Brain microvascular endothelial cell (primary cell): ENCODE results near the gene OMG.
"Not testable (repeated sequence)": the region's sequence is repeated elsewhere in the genome, so short reads cannot be mapped to it uniquely, and the experiment has no call there.

Source experiments
- DNase-seq: peaks from one replicate; pipeline ENCODE4 v3.0.0-alpha.2; 2020
- H3K27ac ChIP-seq: fragments of 250-450 bp; sonication (Bioruptor Pico); 2 replicates; pipeline ENCODE4 v1.5.1; 2020; ENCODE audit warnings: mild to moderate bottlenecking, moderate library complexity
- H3K27me3 ChIP-seq: fragments of 250-450 bp; sonication (Bioruptor Pico); replicated peaks from 2 replicates; pipeline ENCODE4 v1.5.1; 2020; ENCODE audit warnings: mild to moderate bottlenecking
- H3K36me3 ChIP-seq: fragments of 250-450 bp; sonication (Bioruptor Pico); replicated peaks from 2 replicates; pipeline ENCODE4 v1.5.1; 2020; ENCODE audit warnings: mild to moderate bottlenecking
- H3K4me3 ChIP-seq: 2 replicates; pipeline ENCODE4 v1.5.1; 2011; ENCODE audit warnings: low read depth, mild to moderate bottlenecking, control low read depth, low read length, moderate library complexity
- CTCF ChIP-seq: IDR thresholded peaks from 2 replicates; pipeline ENCODE4 v1.5.1; 2011; ENCODE audit warnings: low read depth, mild to moderate bottlenecking, moderate library complexity, low read length, control low read depth, inconsistent platforms; ENCODE audit errors: missing control alignments
- in situ Hi-C: cut with HindIII; loops from 2 replicates; pipeline ENCODE4 v1.10.0; 2017; ENCODE audit warnings: low sequenced_read_pairs, low pct_ligation_motif_present

Gene OMG

GRCh38 chr17:31269578-31269983 is 27.5 kb downstream of the OMG start:
- no peak for TF ChIP-seq CTCF
- peak; percentile 83 for DNase-seq
- H3K27me3 ChIP-seq: no peaks in the 10 kb centered on the region
- peak overlapping the region; percentile 28 for H3K27ac ChIP-seq
- peaks cover 8% of the 10 kb centered on the region for H3K36me3 ChIP-seq
- H3K4me3 ChIP-seq: no peak overlapping the region
- in situ Hi-C loops: no loop called here

GRCh38 chr17:31269036-31269577 is 27.9 kb downstream of the OMG start:
- Histone ChIP-seq H3K4me3 (no peak overlapping the region), H3K27ac (peak overlapping the region; percentile 28), H3K36me3 (peaks cover 4% of the 10 kb centered on the region), H3K27me3 (no peaks in the 10 kb centered on the region)
- in situ Hi-C loops: no loop called here
- no peak for DNase-seq
- TF ChIP-seq CTCF: no peak

GRCh38 chr17:31266042-31266441 is 31.0 kb downstream of the OMG start:
- in situ Hi-C loops: no loop called here
- TF ChIP-seq CTCF: peak; percentile 48
- Histone ChIP-seq H3K36me3 (peaks cover 4% of the 10 kb centered on the region), H3K27me3 (no peaks in the 10 kb centered on the region), H3K27ac (no peak overlapping the region), H3K4me3 (no peak overlapping the region)
- DNase-seq: no peak

- not testable (repeated sequence) for H3K27ac ChIP-seq, DNase-seq, H3K36me3 ChIP-seq
Observed at GRCh38 chr17:31262923-31263322, 34.1 kb downstream of the OMG start.

GRCh38 chr17:31261601-31262000 is 35.4 kb downstream of the OMG start:
- Histone ChIP-seq H3K27me3 (no peaks in the 10 kb centered on the region), H3K36me3 (peaks cover 8% of the 10 kb centered on the region), H3K4me3 (no peak overlapping the region), H3K27ac (no peak overlapping the region)
- DNase-seq: no peak
- no peak for TF ChIP-seq CTCF
- in situ Hi-C loops: no loop called here

More at GRCh38 chr17:31262923-31263322, 34.1 kb downstream of the OMG start:
- in situ Hi-C loops, H3K4me3 ChIP-seq, H3K27me3 ChIP-seq: not testable (repeated sequence)

GRCh38 chr17:31260151-31260550 is 36.9 kb downstream of the OMG start:
- no peak overlapping the region for H3K4me3 ChIP-seq
- peaks cover 4% of the 10 kb centered on the region for H3K36me3 ChIP-seq
- DNase-seq: no peak
- TF ChIP-seq CTCF: no peak
- H3K27me3 ChIP-seq: no peaks in the 10 kb centered on the region
- no peak overlapping the region for H3K27ac ChIP-seq
- in situ Hi-C loops: no loop called here
